Esophagus squamous epithelium (tissue), 5 donors: Measurements from ENCODE around the gene ZNF185. TPM values are rescaled to one million over a fixed set of nuclear protein-coding genes. Genes with fewer than 3 reads are reported as not detected.

ENCODE experiments used
- DNase-seq: peaks from one replicate; lab custom pipeline; 2025; lab: John Stamatoyannopoulos, UW
- H3K27ac ChIP-seq, 4 donors: fragments of 200-600 bp; sonication (generic); one replicate each; pipeline ENCODE4 v1.5.1; 2016 to 2019; ENCODE audit warnings: mild to moderate bottlenecking in 1 of 4
- H3K27me3 ChIP-seq, 4 donors: fragments of 200-600 bp; sonication (generic); 1 replicate in 3 of 4; 2 replicates in 1 of 4; pipeline versions ENCODE4 v1.5.1 to v1.6.0; 2017 to 2021; ENCODE audit warnings: antibody characterized with exemption in 1 of 4
- H3K36me3 ChIP-seq, 3 donors: fragments of 200-600 bp; sonication (generic); one replicate each; pipeline ENCODE4 v1.5.1; 2016 to 2019
- H3K4me1 ChIP-seq, 3 donors: fragments of 200-600 bp; sonication (generic); one replicate each; pipeline ENCODE4 v1.5.1; 2017 to 2019
- H3K4me3 ChIP-seq, 4 donors: fragments of 200-600 bp; sonication (generic); 1 replicate in 3 of 4; 2 replicates in 1 of 4; pipeline ENCODE4 v1.5.1; 2016 to 2019; ENCODE audit warnings: mild to moderate bottlenecking in 2 of 4, moderate library complexity in 1 of 4
- H3K9me3 ChIP-seq, 3 donors: fragments of 200-600 bp; sonication (generic); one replicate each; pipeline ENCODE4 v1.5.1; 2016 to 2019
- CTCF ChIP-seq, 6 experiments: fragments of 450-650 bp in 4 of 6; fragments of 200-600 bp in 2 of 6; sonication (generic) in 2 of 6; IDR thresholded peaks; one replicate each; pipeline ENCODE4 v1.5.1; 2016 to 2019; ENCODE audit warnings: antibody characterized with exemption in 6 of 6, mild to moderate bottlenecking in 4 of 6, moderate library complexity in 4 of 6
- POLR2A ChIP-seq, 4 donors: fragments of 450-650 bp; IDR thresholded peaks; one replicate each; pipeline ENCODE4 v1.6.1; 2017; ENCODE audit warnings: antibody characterized with exemption in 4 of 4, mild to moderate bottlenecking in 4 of 4, moderate library complexity in 3 of 4
- WGBS, 2 donors: methylation state at CpG; one replicate each; pipeline ENCODE4 v1.1.5; 2018; 5-methylcytosine and 5-hydroxymethylcytosine counted together
- intact Hi-C: fragments of 100-400 bp; cut with DNase I; formaldehyde crosslinking; loops from one replicate; pipeline ENCODE4 v1.15.0; 2022
- total RNA-seq, 4 donors: library from RNA; depleted of rRNA; stranded (reverse); fragments of >200 nt; gene quantifications; one replicate each; pipeline ENCODE4 v1.1.0, GENCODE V29; 2016
- donor health status: DM: yes; HTN: yes; CAD: no.

Gene ZNF185
- total RNA-seq, 4 donors from 2014 or later = 205 to 470 (median 259) TPM

GRCh38 chrX:152929898-152930297 is 32.0 kb downstream of the ZNF185 start:
- WGBS, 2 donors = 72 to 93% methylated on average over 2 to 4 of the region's 4 CpGs
- no peak for DNase-seq
- no peak overlapping the region for H3K4me3 ChIP-seq
- TF ChIP-seq POLR2A (IDR thresholded peaks at IDR 0.05) (no peak), CTCF (IDR thresholded peaks at IDR 0.05) (no peak)
- intact Hi-C loops = loop anchor here (10.0 kb wide), 1 partner anchor 55 kb away; no protein-coding TSS in a partner anchor
- no peak overlapping the region for H3K27ac ChIP-seq
- H3K4me1 ChIP-seq = peaks cover 0 to 11% (median 0%) of the 10 kb centered on the region in 3 donors
- H3K36me3 ChIP-seq = peaks cover 0 to 78% (median 0%) of the 10 kb centered on the region in 3 donors
- H3K27me3 ChIP-seq = no peaks in the 10 kb centered on the region
- no peaks in the 10 kb centered on the region for H3K9me3 ChIP-seq

GRCh38 chrX:152930516-152930915 is 32.6 kb downstream of the ZNF185 start:
- no peak overlapping the region for H3K27ac ChIP-seq
- peaks cover 0 to 83% (median 0%) of the 10 kb centered on the region in 3 donors for H3K36me3 ChIP-seq
- H3K9me3 ChIP-seq = no peaks in the 10 kb centered on the region
- H3K4me1 ChIP-seq = peaks cover 0 to 11% (median 0%) of the 10 kb centered on the region in 3 donors
- no peak for DNase-seq
- no peaks in the 10 kb centered on the region for H3K27me3 ChIP-seq
- TF ChIP-seq CTCF (IDR thresholded peaks at IDR 0.05) = no peak
- TF ChIP-seq POLR2A (IDR thresholded peaks at IDR 0.05) = no peak
- intact Hi-C loops = loop anchor here (10.0 kb wide), 1 partner anchor 56 kb away; no protein-coding TSS in a partner anchor
- H3K4me3 ChIP-seq = no peak overlapping the region
- 78 to 94% methylated on average over 2 to 4 of the region's 4 CpGs for WGBS, 2 donors

GRCh38 chrX:152932144-152932543 is 34.3 kb downstream of the ZNF185 start:
- no peak overlapping the region for H3K27ac ChIP-seq
- H3K4me1 ChIP-seq = no peaks in the 10 kb centered on the region
- WGBS, 2 donors = 66 to 96% methylated on average over 3 to 5 of the region's 6 CpGs
- H3K27me3 ChIP-seq = no peaks in the 10 kb centered on the region
- intact Hi-C loops = loop anchor here (10.0 kb wide), 1 partner anchor 57 kb away; no protein-coding TSS in a partner anchor
- peaks cover 0 to 92% (median 0%) of the 10 kb centered on the region in 3 donors for H3K36me3 ChIP-seq
- TF ChIP-seq CTCF (IDR thresholded peaks at IDR 0.05) (no peak), POLR2A (IDR thresholded peaks at IDR 0.05) (no peak)
- H3K9me3 ChIP-seq = no peaks in the 10 kb centered on the region
- no peak overlapping the region for H3K4me3 ChIP-seq
- no peak for DNase-seq

GRCh38 chrX:152932598-152933175 is 34.8 kb downstream of the ZNF185 start:
- intact Hi-C loops = loop anchor here (10.0 kb wide), 1 partner anchor 58 kb away; no protein-coding TSS in a partner anchor
- no peak overlapping the region for H3K27ac ChIP-seq
- no peaks in the 10 kb centered on the region for H3K4me1 ChIP-seq
- no peaks in the 10 kb centered on the region for H3K27me3 ChIP-seq
- no peak overlapping the region for H3K4me3 ChIP-seq
- TF ChIP-seq POLR2A (IDR thresholded peaks at IDR 0.05) = no peak
- TF ChIP-seq CTCF (IDR thresholded peaks at IDR 0.05) = no peak
- no peak for DNase-seq
- 80 to 84% methylated on average over 1 to 7 of the region's 8 CpGs for WGBS, 2 donors
- H3K9me3 ChIP-seq = no peaks in the 10 kb centered on the region
- peaks cover 0 to 92% (median 0%) of the 10 kb centered on the region in 3 donors for H3K36me3 ChIP-seq

- no peak for DNase-seq
- Histone ChIP-seq H3K4me3 (no peak overlapping the region), H3K4me1 (peaks cover 0 to 5% (median 0%) of the 10 kb centered on the region in 3 donors), H3K36me3 (peaks cover 0 to 69% (median 0%) of the 10 kb centered on the region in 3 donors), H3K9me3 (no peaks in the 10 kb centered on the region), H3K27me3 (no peaks in the 10 kb centered on the region), H3K27ac (no peak overlapping the region)
- WGBS, 2 donors = 50% methylated on average over 1 of the region's 2 CpGs; no CpG with 5 or more reads in 1 of the 2 donors
- TF ChIP-seq CTCF (IDR thresholded peaks at IDR 0.05) (no peak), POLR2A (IDR thresholded peaks at IDR 0.05) (no peak)
- intact Hi-C loops = loop anchor here (10.0 kb wide), 1 partner anchor 62 kb away; no protein-coding TSS in a partner anchor
These were observed 38.4 kb downstream of the ZNF185 start for GRCh38 chrX:152936306-152936705.
